Memory B cell (primary cell): ENCODE results near the gene NEURL1B.
A peak's percentile ranks its signal among the peaks of the same experiment; 100 is the strongest.
"Not testable (repeated sequence)": the region's sequence is repeated elsewhere in the genome, so short reads cannot be mapped to it uniquely, and the experiment has no call there.

Experiments
- ATAC-seq: fragments of 150-1000 bp; cut with Tn5 transposase; 2 replicates; pipeline ENCODE4 v1.10.0; 2021; ENCODE audit warnings: low read depth, mild to moderate bottlenecking, moderate library complexity
- DNase-seq, 2 donors: peaks; one replicate each; pipeline ENCODE4 v3.0.0; 2022; ENCODE audit warnings: low spot score in 2 of 2
- H3K27ac Mint-ChIP-seq: one replicate; pipeline ENCODE4 v1.8.0; 2022; ENCODE audit warnings: mild to moderate bottlenecking, moderate library complexity, mixed read lengths
- H3K27me3 Mint-ChIP-seq: one replicate; pipeline ENCODE4 v1.8.0; 2022; ENCODE audit warnings: mixed read lengths
- H3K36me3 Mint-ChIP-seq: one replicate; pipeline ENCODE4 v1.8.0; 2022; ENCODE audit warnings: mild to moderate bottlenecking, mixed read lengths
- H3K4me1 Mint-ChIP-seq: one replicate; pipeline ENCODE4 v1.8.0; 2022; ENCODE audit warnings: mixed read lengths
- H3K4me3 Mint-ChIP-seq: one replicate; pipeline ENCODE4 v1.8.0; 2022; ENCODE audit warnings: mild to moderate bottlenecking, moderate library complexity, mixed read lengths
- H3K9me3 Mint-ChIP-seq: one replicate; pipeline ENCODE4 v1.8.0; 2022; ENCODE audit warnings: mixed read lengths

The NEURL1B gene

GRCh38 chr5:172645271-172646055 lies 4.4 kb downstream of the NEURL1B start:
- H3K27ac Mint-ChIP-seq = no peak overlapping the region
- ATAC-seq (no peak), DNase-seq (no peak)
- H3K27me3 Mint-ChIP-seq = peaks cover 27% of the 10 kb centered on the region
- no peak overlapping the region for H3K4me3 Mint-ChIP-seq
- H3K36me3 Mint-ChIP-seq = no peaks in the 10 kb centered on the region
- H3K4me1 Mint-ChIP-seq = peaks cover under 1% of the 10 kb centered on the region
- no peaks in the 10 kb centered on the region for H3K9me3 Mint-ChIP-seq

- Mint-ChIP-seq H3K36me3 (no peaks in the 10 kb centered on the region), H3K27me3 (peaks cover 27% of the 10 kb centered on the region), H3K9me3 (no peaks in the 10 kb centered on the region), H3K4me1 (no peaks in the 10 kb centered on the region), H3K27ac (no peak overlapping the region), H3K4me3 (no peak overlapping the region)
- DNase-seq (no peak), ATAC-seq (no peak)
Observed at GRCh38 chr5:172646716-172647285, 5.7 kb downstream of the NEURL1B start.

GRCh38 chr5:172647352-172648012 lies 6.4 kb downstream of the NEURL1B start:
- Mint-ChIP-seq H3K4me3 (no peak overlapping the region), H3K4me1 (no peaks in the 10 kb centered on the region), H3K9me3 (no peaks in the 10 kb centered on the region), H3K27me3 (peaks cover 26% of the 10 kb centered on the region), H3K27ac (no peak overlapping the region), H3K36me3 (no peaks in the 10 kb centered on the region)
- no peak for DNase-seq
- ATAC-seq = no peak

GRCh38 chr5:172648013-172648381 lies 6.9 kb downstream of the NEURL1B start:
- Mint-ChIP-seq H3K4me1 (no peaks in the 10 kb centered on the region), H3K9me3 (no peaks in the 10 kb centered on the region), H3K4me3 (no peak overlapping the region), H3K27ac (no peak overlapping the region), H3K27me3 (peaks cover 26% of the 10 kb centered on the region), H3K36me3 (no peaks in the 10 kb centered on the region)
- DNase-seq (no peak), ATAC-seq (no peak)

GRCh38 chr5:172648755-172649154 lies 7.7 kb downstream of the NEURL1B start:
- no peak for DNase-seq
- Mint-ChIP-seq H3K36me3 (no peaks in the 10 kb centered on the region), H3K27me3 (peaks cover 22% of the 10 kb centered on the region), H3K4me1 (no peaks in the 10 kb centered on the region), H3K27ac (no peak overlapping the region), H3K9me3 (no peaks in the 10 kb centered on the region), H3K4me3 (no peak overlapping the region)
- ATAC-seq = no peak

- peaks cover 14% of the 10 kb centered on the region for H3K9me3 Mint-ChIP-seq
- peaks cover 12% of the 10 kb centered on the region for H3K27me3 Mint-ChIP-seq
- not testable (repeated sequence) for H3K4me3 Mint-ChIP-seq, DNase-seq, H3K4me1 Mint-ChIP-seq, ATAC-seq, H3K27ac Mint-ChIP-seq, H3K36me3 Mint-ChIP-seq
Observed at GRCh38 chr5:172656496-172656895, 15.4 kb downstream of the NEURL1B start.

GRCh38 chr5:172657524-172658233 lies 16.6 kb downstream of the NEURL1B start:
- DNase-seq, H3K36me3 Mint-ChIP-seq, ATAC-seq, H3K4me1 Mint-ChIP-seq, H3K4me3 Mint-ChIP-seq, H3K27ac Mint-ChIP-seq: not testable (repeated sequence)
- Mint-ChIP-seq H3K27me3 (peaks cover 12% of the 10 kb centered on the region), H3K9me3 (peaks cover 14% of the 10 kb centered on the region)

GRCh38 chr5:172658391-172658790 lies 17.3 kb downstream of the NEURL1B start:
- Mint-ChIP-seq H3K4me1 (no peaks in the 10 kb centered on the region), H3K27me3 (peaks cover 12% of the 10 kb centered on the region), H3K9me3 (peaks cover 14% of the 10 kb centered on the region), H3K4me3 (no peak overlapping the region), H3K27ac (no peak overlapping the region), H3K36me3 (peaks cover 3% of the 10 kb centered on the region)
- ATAC-seq (no peak), DNase-seq (no peak)

GRCh38 chr5:172658961-172659501 lies 18.0 kb downstream of the NEURL1B start:
- no peak overlapping the region for H3K27ac Mint-ChIP-seq
- H3K9me3 Mint-ChIP-seq = peaks cover 14% of the 10 kb centered on the region
- H3K4me3 Mint-ChIP-seq = no peak overlapping the region
- H3K4me1 Mint-ChIP-seq = no peaks in the 10 kb centered on the region
- peaks cover 17% of the 10 kb centered on the region for H3K27me3 Mint-ChIP-seq
- DNase-seq (no peak), ATAC-seq (no peak)
- H3K36me3 Mint-ChIP-seq = peaks cover 3% of the 10 kb centered on the region

- Mint-ChIP-seq H3K4me1 (no peaks in the 10 kb centered on the region), H3K27me3 (peaks cover 19% of the 10 kb centered on the region), H3K9me3 (peaks cover 14% of the 10 kb centered on the region), H3K36me3 (peaks cover 3% of the 10 kb centered on the region), H3K27ac (no peak overlapping the region), H3K4me3 (no peak overlapping the region)
- ATAC-seq (no peak), DNase-seq (no peak)
Observed at GRCh38 chr5:172659570-172659908, 18.5 kb downstream of the NEURL1B start.

- no peaks in the 10 kb centered on the region for H3K4me1 Mint-ChIP-seq
- peaks cover 10% of the 10 kb centered on the region for H3K9me3 Mint-ChIP-seq
- H3K27me3 Mint-ChIP-seq = peaks cover 19% of the 10 kb centered on the region
- peaks cover 3% of the 10 kb centered on the region for H3K36me3 Mint-ChIP-seq
- no peak overlapping the region for H3K4me3 Mint-ChIP-seq
- ATAC-seq = peak; percentile 21
- DNase-seq = no peak
- no peak overlapping the region for H3K27ac Mint-ChIP-seq
Observed at GRCh38 chr5:172659909-172660628, 19.0 kb downstream of the NEURL1B start.

- H3K4me3 Mint-ChIP-seq = no peak overlapping the region
- DNase-seq = no peak
- peaks cover 1% of the 10 kb centered on the region for H3K9me3 Mint-ChIP-seq
- ATAC-seq = no peak
- H3K27ac Mint-ChIP-seq = no peak overlapping the region
- peaks cover 20% of the 10 kb centered on the region for H3K27me3 Mint-ChIP-seq
- H3K36me3 Mint-ChIP-seq = peaks cover 1% of the 10 kb centered on the region
- H3K4me1 Mint-ChIP-seq = no peaks in the 10 kb centered on the region
Observed at GRCh38 chr5:172660974-172661373, 19.9 kb downstream of the NEURL1B start.

GRCh38 chr5:172661526-172661925 lies 20.5 kb downstream of the NEURL1B start:
- ATAC-seq (no peak), DNase-seq (no peak)
- Mint-ChIP-seq H3K27ac (no peak overlapping the region), H3K9me3 (no peaks in the 10 kb centered on the region), H3K4me1 (no peaks in the 10 kb centered on the region), H3K36me3 (no peaks in the 10 kb centered on the region), H3K4me3 (no peak overlapping the region), H3K27me3 (peaks cover 20% of the 10 kb centered on the region)
